Activated T-helper 17 cell treated with anti-CD3 and anti-CD28 coated beads, Interleukin-2, amount 50 U/mL, for 72 hours (primary cell): ENCODE data around the gene GFRA1. TPM values are rescaled to one million over a fixed set of nuclear protein-coding genes. Genes with fewer than 3 reads are reported as not detected.

Experiments
- ATAC-seq: fragments of 150-1000 bp; cut with Tn5 transposase; replicated peaks from 2 replicates; pipeline ENCODE4 v1.10.0; 2021; ENCODE audit warnings: mild to moderate bottlenecking, moderate library complexity
- H3K27ac Mint-ChIP-seq: one replicate; pipeline ENCODE4 v1.8.0; 2022; ENCODE audit warnings: mixed read lengths
- H3K27me3 Mint-ChIP-seq: one replicate; pipeline ENCODE4 v1.8.0; 2022; ENCODE audit warnings: mixed read lengths
- H3K36me3 Mint-ChIP-seq: one replicate; pipeline ENCODE4 v1.8.0; 2022; ENCODE audit warnings: low read depth, mild to moderate bottlenecking, mixed read lengths
- H3K4me1 Mint-ChIP-seq: one replicate; pipeline ENCODE4 v1.8.0; 2022; ENCODE audit warnings: mixed read lengths
- H3K4me3 Mint-ChIP-seq: one replicate; pipeline ENCODE4 v1.8.0; 2022; ENCODE audit warnings: mild to moderate bottlenecking, mixed read lengths
- H3K9me3 Mint-ChIP-seq: one replicate; pipeline ENCODE4 v1.8.0; 2022; ENCODE audit warnings: mixed read lengths
- total RNA-seq, 2 donors: library from RNA; stranded (reverse); gene quantifications; one replicate each; pipeline ENCODE4 v1.2.3, GENCODE V29; 2022

Gene GFRA1
- total RNA-seq, 2 donors from 2014 or later: not detected

GRCh38 chr10:116027355-116027754 is 245.7 kb downstream of the GFRA1 start:
- no peaks in the 10 kb centered on the region for H3K36me3 Mint-ChIP-seq
- ATAC-seq: no peak
- H3K4me1 Mint-ChIP-seq: no peaks in the 10 kb centered on the region
- H3K9me3 Mint-ChIP-seq: peaks cover 12% of the 10 kb centered on the region
- H3K27me3 Mint-ChIP-seq: no peaks in the 10 kb centered on the region
- H3K27ac Mint-ChIP-seq: no peak overlapping the region
- no peak overlapping the region for H3K4me3 Mint-ChIP-seq

- no peak overlapping the region for H3K27ac Mint-ChIP-seq
- no peaks in the 10 kb centered on the region for H3K36me3 Mint-ChIP-seq
- peaks cover 12% of the 10 kb centered on the region for H3K9me3 Mint-ChIP-seq
- no peaks in the 10 kb centered on the region for H3K27me3 Mint-ChIP-seq
- ATAC-seq: no peak
- no peaks in the 10 kb centered on the region for H3K4me1 Mint-ChIP-seq
- H3K4me3 Mint-ChIP-seq: no peak overlapping the region
These were observed 246.3 kb downstream of the GFRA1 start for GRCh38 chr10:116026725-116027124.

GRCh38 chr10:116026315-116026714 is 246.7 kb downstream of the GFRA1 start:
- Mint-ChIP-seq H3K27me3 (no peaks in the 10 kb centered on the region), H3K4me1 (no peaks in the 10 kb centered on the region), H3K36me3 (no peaks in the 10 kb centered on the region), H3K27ac (no peak overlapping the region), H3K4me3 (no peak overlapping the region), H3K9me3 (peaks cover 12% of the 10 kb centered on the region)
- ATAC-seq: no peak

GRCh38 chr10:116024271-116024878 is 248.6 kb downstream of the GFRA1 start:
- Mint-ChIP-seq H3K27ac (no peak overlapping the region), H3K4me1 (no peaks in the 10 kb centered on the region), H3K9me3 (peaks cover 21% of the 10 kb centered on the region), H3K36me3 (no peaks in the 10 kb centered on the region), H3K4me3 (no peak overlapping the region), H3K27me3 (no peaks in the 10 kb centered on the region)
- no peak for ATAC-seq

- Mint-ChIP-seq H3K9me3 (peaks cover 23% of the 10 kb centered on the region), H3K4me3 (no peak overlapping the region), H3K27ac (no peak overlapping the region), H3K27me3 (no peaks in the 10 kb centered on the region), H3K36me3 (no peaks in the 10 kb centered on the region), H3K4me1 (no peaks in the 10 kb centered on the region)
- ATAC-seq: no peak
These were observed 255.6 kb downstream of the GFRA1 start for GRCh38 chr10:116017405-116017804.

GRCh38 chr10:116015583-116016333 is 257.2 kb downstream of the GFRA1 start:
- no peak for ATAC-seq
- peaks cover 17% of the 10 kb centered on the region for H3K9me3 Mint-ChIP-seq

GRCh38 chr10:116014871-116015582 is 258.0 kb downstream of the GFRA1 start:
- H3K4me3 Mint-ChIP-seq: no peak overlapping the region

More at GRCh38 chr10:116015583-116016333, 257.2 kb downstream of the GFRA1 start:
- H3K4me3 Mint-ChIP-seq: no peak overlapping the region
- no peaks in the 10 kb centered on the region for H3K36me3 Mint-ChIP-seq
- no peaks in the 10 kb centered on the region for H3K4me1 Mint-ChIP-seq
- no peaks in the 10 kb centered on the region for H3K27me3 Mint-ChIP-seq
- H3K27ac Mint-ChIP-seq: no peak overlapping the region

GRCh38 chr10:116014326-116014725 is 258.7 kb downstream of the GFRA1 start:
- no peak for ATAC-seq
- H3K9me3 Mint-ChIP-seq: peaks cover 14% of the 10 kb centered on the region
- H3K27ac Mint-ChIP-seq: no peak overlapping the region
- H3K36me3 Mint-ChIP-seq: no peaks in the 10 kb centered on the region
- H3K27me3 Mint-ChIP-seq: no peaks in the 10 kb centered on the region
- H3K4me1 Mint-ChIP-seq: no peaks in the 10 kb centered on the region
- H3K4me3 Mint-ChIP-seq: no peak overlapping the region

More at GRCh38 chr10:116014871-116015582, 258.0 kb downstream of the GFRA1 start:
- Mint-ChIP-seq H3K4me1 (no peaks in the 10 kb centered on the region), H3K9me3 (peaks cover 14% of the 10 kb centered on the region), H3K36me3 (no peaks in the 10 kb centered on the region), H3K27me3 (no peaks in the 10 kb centered on the region), H3K27ac (no peak overlapping the region)
- no peak for ATAC-seq

GRCh38 chr10:116011929-116012328 is 261.1 kb downstream of the GFRA1 start:
- Mint-ChIP-seq H3K27ac (no peak overlapping the region), H3K9me3 (peaks cover 1% of the 10 kb centered on the region), H3K36me3 (no peaks in the 10 kb centered on the region), H3K4me3 (no peak overlapping the region), H3K27me3 (no peaks in the 10 kb centered on the region), H3K4me1 (no peaks in the 10 kb centered on the region)
- ATAC-seq: no peak

- Mint-ChIP-seq H3K4me1 (no peaks in the 10 kb centered on the region), H3K9me3 (peaks cover 4% of the 10 kb centered on the region), H3K4me3 (no peak overlapping the region), H3K27me3 (no peaks in the 10 kb centered on the region), H3K27ac (no peak overlapping the region), H3K36me3 (no peaks in the 10 kb centered on the region)
- no peak for ATAC-seq
These were observed 265.6 kb downstream of the GFRA1 start for GRCh38 chr10:116007256-116007891.

Other genes starting within 250 kb of the GFRA1 start
- gene CCDC172, start 51.2 kb upstream of the GFRA1 start, total RNA-seq: not detected
- gene PNLIPRP3, start 154.6 kb upstream of the GFRA1 start, total RNA-seq: not detected